ENCODE results near the gene RTN4RL1. TPM values are rescaled to one million over a fixed set of nuclear protein-coding genes. Genes with fewer than 3 reads are reported as not detected.

Gene RTN4RL1
- polyA plus RNA-seq, 1 donor (not counting 4 experiments of a cell fraction or from before 2014, with no cell fraction given) = 2.3 TPM

DNA sequence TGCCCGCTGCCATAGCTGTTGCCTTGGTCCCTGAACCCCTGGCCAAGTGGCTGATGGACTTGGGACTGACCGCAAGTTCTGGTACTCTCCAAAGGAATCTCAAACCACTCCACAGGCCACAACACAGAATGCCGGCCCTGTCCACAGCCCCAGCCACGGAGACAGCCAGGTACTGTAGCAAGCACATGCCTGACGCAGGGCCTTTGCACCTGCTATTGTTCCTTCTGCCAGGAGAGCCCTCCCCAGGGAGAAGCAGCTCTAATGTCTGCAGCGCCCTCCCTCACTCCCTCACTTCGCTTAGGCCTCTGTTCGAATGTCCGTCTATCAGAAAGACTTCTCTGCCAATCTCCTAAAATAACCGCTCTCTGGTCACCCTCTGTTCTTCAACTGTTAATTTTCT, 15.4 kb downstream of the RTN4RL1 start:
- H3K9me1 ChIP-seq (ENCODE audit: control insufficient read depth, extremely low read depth, insufficient read depth, low read length) = no peaks in the 10 kb centered on the region

GRCh38 chr17:2008332-2009126, 16.6 kb downstream of the RTN4RL1 start:
- Histone ChIP-seq H3K79me2 (ENCODE audit: control insufficient read depth, insufficient read depth, low read length) (no peaks in the 10 kb centered on the region), H3K4me1 (ENCODE audit: control insufficient read depth, extremely low read depth, insufficient read depth, low read length) (peaks cover 17% of the 10 kb centered on the region), H3K9me3 (ENCODE audit: control insufficient read depth, low read depth, low read length) (no peaks in the 10 kb centered on the region), H3K4me2 (ENCODE audit: control insufficient read depth, extremely low read depth, insufficient read depth, low read depth, low read length) (no peak overlapping the region), H2AFZ (ENCODE audit: control insufficient read depth, low read length) (no peak overlapping the region), H3K9me1 (ENCODE audit: control insufficient read depth, extremely low read depth, insufficient read depth, low read length) (no peaks in the 10 kb centered on the region), H3K27me3 (ENCODE audit: control insufficient read depth, extremely low read depth, insufficient read depth, low read length) (no peaks in the 10 kb centered on the region), H4K20me1 (ENCODE audit: control insufficient read depth, extremely low read depth, insufficient read depth, low read length) (no peaks in the 10 kb centered on the region), H3K9ac (ENCODE audit: control insufficient read depth, extremely low read depth, insufficient read depth, low read length) (no peak overlapping the region), H3K4me3 (ENCODE audit: control insufficient read depth in 2 of 3, extremely low read depth in 1 of 3, insufficient read depth in 2 of 3, low read depth in 1 of 3, low read length in 3 of 3) (no peak overlapping the region), H3K27ac (ENCODE audit: control insufficient read depth, insufficient read depth, low read length) (no peak overlapping the region), H3K36me3 (ENCODE audit: control insufficient read depth in 2 of 2, extremely low read depth in 1 of 2, insufficient read depth in 2 of 2, low read length in 2 of 2) (peaks cover 0 to 5% of the 10 kb centered on the region in 2 experiments)
- no peak for TF ChIP-seq EZH2 (IDR thresholded peaks at IDR 0.05; ENCODE audit: low read length)
- TF ChIP-seq, protein P1, sequence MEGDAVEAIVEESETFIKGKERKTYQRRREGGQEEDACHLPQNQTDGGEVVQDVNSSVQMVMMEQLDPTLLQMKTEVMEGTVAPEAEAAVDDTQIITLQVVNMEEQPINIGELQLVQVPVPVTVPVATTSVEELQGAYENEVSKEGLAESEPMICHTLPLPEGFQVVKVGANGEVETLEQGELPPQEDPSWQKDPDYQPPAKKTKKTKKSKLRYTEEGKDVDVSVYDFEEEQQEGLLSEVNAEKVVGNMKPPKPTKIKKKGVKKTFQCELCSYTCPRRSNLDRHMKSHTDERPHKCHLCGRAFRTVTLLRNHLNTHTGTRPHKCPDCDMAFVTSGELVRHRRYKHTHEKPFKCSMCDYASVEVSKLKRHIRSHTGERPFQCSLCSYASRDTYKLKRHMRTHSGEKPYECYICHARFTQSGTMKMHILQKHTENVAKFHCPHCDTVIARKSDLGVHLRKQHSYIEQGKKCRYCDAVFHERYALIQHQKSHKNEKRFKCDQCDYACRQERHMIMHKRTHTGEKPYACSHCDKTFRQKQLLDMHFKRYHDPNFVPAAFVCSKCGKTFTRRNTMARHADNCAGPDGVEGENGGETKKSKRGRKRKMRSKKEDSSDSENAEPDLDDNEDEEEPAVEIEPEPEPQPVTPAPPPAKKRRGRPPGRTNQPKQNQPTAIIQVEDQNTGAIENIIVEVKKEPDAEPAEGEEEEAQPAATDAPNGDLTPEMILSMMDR (optimal IDR thresholded peaks at IDR 0.05 in 1 of 3, IDR thresholded peaks at IDR 0.05 in 1 of 3, conservative IDR thresholded peaks at IDR 0.05 in 1 of 3; ENCODE audit: extremely low read depth in 1 of 3, insufficient read depth in 2 of 3, low read length in 3 of 3) = no peak
- dilution Hi-C loops (cut with MboI; ENCODE audit: extremely low pct_ligation_motif_present, low sequenced_read_pairs) = no loop called here
- no peak for FAIRE-seq
- DNase-seq (ENCODE audit: low read depth, low spot score) = no peak

More for the DNA sequence above, 15.4 kb downstream of the RTN4RL1 start:
- Histone ChIP-seq H3K4me2 (ENCODE audit: control insufficient read depth, extremely low read depth, insufficient read depth, low read depth, low read length) (no peak overlapping the region), H3K36me3 (ENCODE audit: control insufficient read depth in 2 of 2, extremely low read depth in 1 of 2, insufficient read depth in 2 of 2, low read length in 2 of 2) (peaks cover 0 to 5% of the 10 kb centered on the region in 2 experiments), H3K79me2 (ENCODE audit: control insufficient read depth, insufficient read depth, low read length) (no peaks in the 10 kb centered on the region), H3K27me3 (ENCODE audit: control insufficient read depth, extremely low read depth, insufficient read depth, low read length) (no peaks in the 10 kb centered on the region), H3K4me1 (ENCODE audit: control insufficient read depth, extremely low read depth, insufficient read depth, low read length) (peaks cover 17% of the 10 kb centered on the region), H3K9ac (ENCODE audit: control insufficient read depth, extremely low read depth, insufficient read depth, low read length) (no peak overlapping the region), H3K9me3 (ENCODE audit: control insufficient read depth, low read depth, low read length) (no peaks in the 10 kb centered on the region), H3K4me3 (ENCODE audit: control insufficient read depth in 2 of 3, extremely low read depth in 1 of 3, insufficient read depth in 2 of 3, low read depth in 1 of 3, low read length in 3 of 3) (no peak overlapping the region), H4K20me1 (ENCODE audit: control insufficient read depth, extremely low read depth, insufficient read depth, low read length) (no peaks in the 10 kb centered on the region), H2AFZ (ENCODE audit: control insufficient read depth, low read length) (no peak overlapping the region), H3K27ac (ENCODE audit: control insufficient read depth, insufficient read depth, low read length) (no peak overlapping the region)
- FAIRE-seq (no peak), DNase-seq (ENCODE audit: low read depth, low spot score) (no peak)
- dilution Hi-C loops (cut with MboI; ENCODE audit: extremely low pct_ligation_motif_present, low sequenced_read_pairs) = no loop called here
- TF ChIP-seq EZH2 (IDR thresholded peaks at IDR 0.05; ENCODE audit: low read length) = no peak
- TF ChIP-seq, protein P1 (optimal IDR thresholded peaks at IDR 0.05 in 1 of 3, IDR thresholded peaks at IDR 0.05 in 1 of 3, conservative IDR thresholded peaks at IDR 0.05 in 1 of 3; ENCODE audit: extremely low read depth in 1 of 3, insufficient read depth in 2 of 3, low read length in 3 of 3) = no peak

Measured in keratinocyte (primary cell).